NCI-H748 (cell line): ENCODE data around the gene FIGN.

Experiments
- DNase-seq: peaks from one replicate; lab custom pipeline; 2025; ENCODE audit not compliant: unreplicated experiment; lab: John Stamatoyannopoulos, UW

Gene FIGN, protein sequence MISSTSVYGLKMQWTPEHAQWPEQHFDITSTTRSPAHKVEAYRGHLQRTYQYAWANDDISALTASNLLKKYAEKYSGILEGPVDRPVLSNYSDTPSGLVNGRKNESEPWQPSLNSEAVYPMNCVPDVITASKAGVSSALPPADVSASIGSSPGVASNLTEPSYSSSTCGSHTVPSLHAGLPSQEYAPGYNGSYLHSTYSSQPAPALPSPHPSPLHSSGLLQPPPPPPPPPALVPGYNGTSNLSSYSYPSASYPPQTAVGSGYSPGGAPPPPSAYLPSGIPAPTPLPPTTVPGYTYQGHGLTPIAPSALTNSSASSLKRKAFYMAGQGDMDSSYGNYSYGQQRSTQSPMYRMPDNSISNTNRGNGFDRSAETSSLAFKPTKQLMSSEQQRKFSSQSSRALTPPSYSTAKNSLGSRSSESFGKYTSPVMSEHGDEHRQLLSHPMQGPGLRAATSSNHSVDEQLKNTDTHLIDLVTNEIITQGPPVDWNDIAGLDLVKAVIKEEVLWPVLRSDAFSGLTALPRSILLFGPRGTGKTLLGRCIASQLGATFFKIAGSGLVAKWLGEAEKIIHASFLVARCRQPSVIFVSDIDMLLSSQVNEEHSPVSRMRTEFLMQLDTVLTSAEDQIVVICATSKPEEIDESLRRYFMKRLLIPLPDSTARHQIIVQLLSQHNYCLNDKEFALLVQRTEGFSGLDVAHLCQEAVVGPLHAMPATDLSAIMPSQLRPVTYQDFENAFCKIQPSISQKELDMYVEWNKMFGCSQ

DNA sequence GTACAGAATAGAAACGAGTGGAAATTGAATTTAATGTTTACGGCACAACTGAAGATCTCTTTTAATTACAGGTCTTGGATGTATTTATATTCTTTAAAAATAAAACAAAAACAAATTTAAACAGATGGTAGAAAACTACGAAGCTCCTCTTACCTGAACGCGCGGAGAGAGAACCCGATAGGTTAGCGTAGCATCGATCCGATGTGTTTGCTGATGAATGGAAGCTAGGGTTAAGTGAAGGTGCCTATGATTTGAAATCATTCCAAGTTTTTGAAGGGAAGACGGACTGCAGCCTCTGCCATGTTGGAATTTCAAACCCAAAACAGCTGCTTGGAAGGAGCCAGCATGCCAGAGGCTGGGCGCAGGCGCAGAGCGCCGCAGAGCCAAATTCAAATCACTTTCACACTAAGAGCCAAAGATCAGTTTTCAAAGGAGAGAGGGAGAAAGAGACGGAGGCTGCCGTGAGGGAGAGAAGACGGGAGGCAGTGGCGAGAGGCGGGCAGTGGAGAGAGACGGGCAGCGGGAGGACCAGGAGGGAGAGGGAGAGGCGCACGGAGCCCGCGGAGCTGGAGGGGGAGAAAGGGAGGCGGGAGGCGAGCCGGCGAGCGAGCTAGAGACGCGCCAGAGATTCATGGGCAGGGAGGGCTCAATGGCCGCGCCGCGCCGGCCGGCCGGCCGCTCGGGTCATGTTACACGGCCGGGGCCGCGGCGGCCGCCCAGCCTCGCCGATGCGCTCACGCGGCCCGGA lies at the start of gene FIGN:
TSS of gene FIGN (minus strand) at position 324 of the 748 bp plus-strand sequence. CDS start 1,081 bp downstream, outside the sequence.
- peak; percentile 96 for DNase-seq

DNA sequence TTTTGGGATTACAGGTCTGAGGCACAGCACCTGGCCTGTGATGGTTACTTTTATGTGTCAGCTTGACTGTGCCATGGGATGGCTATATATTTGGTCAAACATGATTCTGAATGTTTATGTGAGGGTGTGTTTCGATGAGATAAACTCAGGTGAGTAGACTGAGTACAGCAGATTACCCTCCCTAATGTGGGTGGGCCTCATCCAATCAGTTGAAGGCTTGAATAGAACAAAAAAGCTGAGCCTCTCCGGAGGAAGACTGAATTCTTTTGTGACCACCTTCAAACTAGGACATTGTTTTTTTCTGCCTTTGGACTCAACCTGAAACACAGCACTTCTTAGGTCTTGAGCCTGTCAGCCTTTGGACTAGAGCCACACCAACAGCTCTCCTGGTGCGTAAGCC lies 49.4 kb upstream of the FIGN start:
- DNase-seq: no peak

DNA sequence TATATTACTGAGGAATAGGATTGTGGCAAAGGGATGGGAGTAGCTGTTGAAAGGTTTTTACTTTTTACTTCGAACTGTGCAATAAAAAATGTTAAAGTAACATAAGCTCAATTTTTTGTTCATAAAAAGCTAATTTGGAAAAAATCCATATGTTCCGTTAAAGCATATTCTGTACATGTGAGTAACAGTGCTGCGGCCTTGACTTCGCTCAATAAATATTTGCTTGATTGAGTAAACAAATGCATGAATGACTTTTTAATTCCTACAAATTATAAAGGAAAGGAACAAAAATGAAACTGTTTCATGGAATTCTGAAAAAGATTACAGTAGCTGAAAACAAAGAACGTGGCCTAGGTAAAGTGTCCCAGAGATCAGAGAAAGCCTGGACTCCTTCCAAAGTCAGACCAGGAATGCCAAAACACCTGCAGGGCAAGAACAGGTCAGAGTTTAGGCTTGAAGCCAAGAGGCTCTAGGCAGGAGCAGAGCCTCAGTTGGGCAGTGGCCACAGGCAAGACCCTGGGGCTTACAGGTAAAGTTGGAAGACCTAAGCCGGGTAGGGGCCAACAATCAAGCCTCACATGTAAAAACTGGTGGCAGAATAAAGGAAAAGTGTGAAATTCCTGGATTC lies 44.3 kb upstream of the FIGN start:
- peak; percentile 28 for DNase-seq

DNA sequence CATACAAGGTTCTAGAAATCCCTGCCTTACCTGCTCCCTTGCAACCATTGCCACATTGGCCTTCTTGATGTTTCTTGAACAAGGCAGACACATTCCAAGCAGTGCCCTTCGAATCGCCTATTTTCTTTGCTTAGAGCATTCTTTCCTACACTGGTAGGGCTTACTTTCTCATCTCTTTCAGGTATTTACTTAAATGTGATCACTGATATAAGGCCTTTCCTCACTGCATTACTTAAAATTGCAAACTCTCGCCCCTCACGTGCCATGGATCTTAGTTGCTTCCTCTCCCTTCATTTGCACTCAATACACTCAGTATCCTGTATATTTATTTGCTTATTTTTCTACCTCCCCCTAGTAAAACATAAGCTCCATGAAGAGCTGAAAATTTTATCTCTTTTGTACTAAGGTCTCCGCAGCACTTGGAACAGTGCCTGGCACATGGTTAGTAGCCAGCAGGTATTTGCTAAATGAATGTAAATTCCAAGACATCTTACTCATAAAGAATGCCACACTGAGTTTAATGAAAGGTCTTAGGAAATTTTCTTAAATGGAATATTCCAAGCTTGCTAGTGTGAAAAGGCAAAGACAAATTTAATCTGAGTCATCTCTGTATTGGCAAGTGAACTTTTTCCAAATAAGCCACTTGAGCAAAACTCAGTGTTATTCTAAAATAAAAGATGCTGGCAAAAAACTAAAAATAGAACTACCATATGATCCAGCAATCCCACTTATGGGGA lies 42.4 kb upstream of the FIGN start:
- DNase-seq: no peak

DNA sequence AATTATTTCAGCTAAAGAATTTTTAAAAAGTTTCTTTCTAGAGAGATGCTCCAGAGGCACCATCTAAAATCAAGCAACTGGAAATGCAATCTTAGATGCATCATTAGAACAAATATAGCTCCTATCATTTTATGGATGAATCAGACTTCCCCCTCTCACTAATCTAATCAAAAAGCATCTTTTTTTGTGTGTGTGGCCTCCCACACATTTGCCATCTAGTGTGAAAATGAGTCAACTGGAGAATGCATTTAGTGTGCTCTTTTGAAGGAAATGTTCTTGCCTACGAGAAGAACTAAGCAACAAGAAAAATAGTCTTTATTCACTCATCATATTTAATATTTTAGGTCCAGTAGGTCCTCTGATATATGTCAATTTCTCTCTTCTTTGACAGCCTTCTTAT lies 39.5 kb upstream of the FIGN start:
- DNase-seq: no peak

DNA sequence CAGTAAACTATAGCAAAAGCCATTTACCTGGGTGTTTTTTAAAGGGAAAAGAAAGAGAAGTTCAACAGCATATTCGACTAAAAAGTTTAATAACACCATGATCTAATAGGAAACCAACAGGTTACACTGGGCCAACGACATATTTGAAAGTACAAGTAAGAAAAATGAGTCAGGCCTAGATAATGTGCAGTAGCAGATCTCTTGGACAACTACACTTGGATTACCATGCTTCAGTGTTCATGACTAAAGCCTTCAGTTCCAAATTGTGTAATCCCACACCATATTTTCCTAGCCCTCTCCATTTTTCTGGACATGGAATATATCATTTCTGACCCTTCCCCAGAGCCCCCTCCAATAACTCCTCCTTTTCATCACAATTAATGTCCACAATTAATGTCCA lies 39.1 kb upstream of the FIGN start:
- no peak for DNase-seq

DNA sequence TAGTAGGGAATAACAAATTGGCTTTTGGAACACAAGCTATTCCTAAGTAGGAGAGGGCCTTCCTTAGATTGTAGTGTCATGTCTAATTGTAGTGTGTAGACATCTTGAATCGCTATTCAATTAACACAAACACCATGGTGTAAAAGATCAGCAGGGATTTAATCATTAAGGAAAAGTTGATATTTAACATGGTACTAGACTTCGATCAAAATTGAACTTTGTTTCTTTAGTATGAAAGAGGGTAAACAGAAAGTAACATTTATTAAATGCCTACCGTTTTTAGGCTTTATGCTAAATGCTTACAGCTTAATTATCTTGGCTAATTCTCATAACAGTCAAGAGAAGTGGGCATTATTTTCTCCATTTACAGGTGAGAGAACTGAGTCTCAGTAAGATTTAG lies 37.5 kb upstream of the FIGN start:
- DNase-seq: no peak

DNA sequence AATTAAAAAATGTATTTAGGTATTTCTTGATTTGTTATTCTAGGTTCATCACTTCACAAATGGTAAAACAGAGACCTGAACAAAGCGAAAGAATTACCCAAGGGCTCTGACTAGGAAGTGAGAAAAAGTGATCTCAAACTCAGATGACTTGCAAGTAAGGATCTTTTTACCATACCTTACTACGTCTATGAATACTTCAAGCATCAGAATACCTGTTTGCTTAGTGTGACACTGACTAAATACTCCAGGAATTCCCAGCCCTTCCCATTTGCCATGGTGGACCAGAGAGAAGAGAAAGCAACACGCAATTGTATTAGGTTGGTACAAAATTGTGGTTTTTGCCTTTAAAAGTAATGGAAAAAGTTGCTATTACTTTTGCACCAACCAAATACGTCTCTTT lies 35.8 kb upstream of the FIGN start:
- DNase-seq: no peak

DNA sequence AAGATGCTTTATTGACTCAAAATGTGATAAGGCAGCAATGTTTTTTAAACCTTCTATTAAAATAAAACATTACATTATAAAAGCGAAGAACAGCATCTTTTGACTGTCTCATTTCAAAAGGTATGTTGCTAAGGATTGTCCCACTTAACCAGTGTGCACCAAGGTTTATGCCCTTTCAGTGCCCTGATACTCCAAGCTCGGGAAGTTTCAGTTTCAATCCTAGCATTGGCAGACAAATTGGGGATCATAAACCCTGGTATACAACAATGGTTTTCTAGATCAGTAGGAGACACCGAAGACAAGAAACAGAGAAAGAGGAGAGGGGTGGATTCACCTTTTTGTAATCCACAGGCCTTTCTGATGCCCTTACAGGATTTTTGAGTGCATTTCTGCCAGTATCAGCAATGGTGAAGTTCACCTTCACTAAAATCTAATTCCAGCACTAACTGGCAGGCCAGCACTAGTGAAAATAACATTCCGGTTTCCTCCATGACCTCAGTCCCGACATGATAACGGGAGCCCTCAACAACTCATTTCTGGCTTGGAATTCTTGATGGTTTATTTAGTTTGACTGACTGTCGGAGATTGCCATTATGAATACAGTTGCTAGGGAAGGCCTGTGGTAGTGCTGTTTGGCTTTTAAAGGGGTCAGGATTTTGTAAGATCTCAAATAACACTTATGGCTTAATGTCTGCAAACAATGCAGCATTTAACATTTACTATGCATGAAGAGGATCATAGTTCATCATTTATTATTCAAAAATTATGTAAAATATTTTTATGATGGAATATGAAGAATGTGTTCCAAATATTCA lies 33.3 kb upstream of the FIGN start:
- peak; percentile 24 for DNase-seq

DNA sequence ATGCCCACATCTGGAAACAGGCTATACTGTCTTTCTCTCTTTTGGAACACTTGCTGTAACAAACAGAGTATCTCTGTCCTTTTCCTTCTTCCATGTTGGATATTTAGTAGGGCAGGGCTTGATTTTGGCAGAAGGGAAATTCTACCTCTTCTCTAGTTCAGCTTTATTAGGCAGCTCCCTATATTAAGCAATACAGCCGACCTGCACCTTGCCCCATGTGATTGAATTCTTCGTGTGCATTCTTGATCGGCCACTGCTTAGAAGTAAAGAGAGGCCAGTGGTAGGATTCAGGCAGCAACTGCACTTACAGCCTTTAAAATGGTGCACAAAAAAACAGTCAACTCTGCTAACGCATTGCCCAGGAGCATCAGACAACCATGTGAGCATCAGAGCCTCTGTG lies 31.3 kb upstream of the FIGN start:
- no peak for DNase-seq

DNA sequence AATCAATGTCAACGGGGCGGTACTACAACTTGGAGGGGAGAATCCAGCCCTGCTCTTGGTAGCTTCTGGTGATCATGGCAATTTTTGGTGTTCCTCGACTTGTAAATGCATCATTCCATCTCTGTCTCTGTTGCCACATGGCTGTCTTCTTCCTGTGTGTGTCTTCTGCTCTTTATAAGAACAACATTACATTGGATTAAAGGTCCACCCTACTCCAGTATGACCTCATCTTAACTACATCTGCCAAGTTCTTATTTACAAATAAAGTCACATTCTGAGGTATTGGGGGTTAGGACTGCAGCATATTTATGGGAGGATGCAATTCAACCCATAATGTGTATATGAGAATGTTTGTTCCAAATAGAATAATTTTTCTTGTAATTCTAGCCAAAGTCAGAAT lies 28.8 kb upstream of the FIGN start:
- no peak for DNase-seq

DNA sequence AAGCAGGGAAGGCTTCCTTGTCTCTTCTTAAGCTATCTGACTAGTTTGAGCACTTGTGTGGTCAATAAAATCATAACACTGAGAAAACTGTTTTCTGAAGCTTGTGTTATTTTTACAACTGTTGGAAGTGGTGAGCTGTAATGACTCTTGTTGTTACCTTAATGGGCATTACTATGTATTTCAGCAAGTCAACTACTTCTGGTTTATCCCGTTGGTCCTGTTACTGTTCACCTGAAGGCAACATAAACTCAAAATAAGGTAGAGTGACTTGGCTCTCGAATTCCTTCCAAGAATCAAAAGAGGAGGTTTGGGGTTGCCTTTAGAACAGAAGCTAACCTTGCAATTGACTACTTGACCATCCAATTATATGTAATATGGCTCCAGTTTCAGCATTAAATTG lies 23.2 kb upstream of the FIGN start:
- no peak for DNase-seq

DNA sequence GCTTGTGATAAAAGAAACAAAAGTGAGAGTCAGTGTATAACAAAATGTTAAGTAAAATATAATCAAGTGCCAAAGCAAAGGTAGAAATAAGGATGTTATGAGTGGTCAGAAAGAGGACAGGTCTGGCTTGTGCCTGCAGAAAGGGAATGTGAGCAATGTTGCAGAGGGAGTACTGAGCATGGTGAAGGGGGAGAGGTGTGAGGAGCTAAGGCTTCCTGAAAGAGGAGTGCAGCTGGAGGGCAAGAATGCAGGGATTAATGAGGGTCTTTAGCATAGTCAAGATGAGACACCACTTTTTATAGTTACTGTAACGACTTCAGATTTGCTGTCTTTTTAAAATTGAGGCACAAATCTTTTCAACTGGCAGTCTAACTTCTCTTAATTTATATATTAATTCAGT lies 22.0 kb upstream of the FIGN start:
- no peak for DNase-seq

DNA sequence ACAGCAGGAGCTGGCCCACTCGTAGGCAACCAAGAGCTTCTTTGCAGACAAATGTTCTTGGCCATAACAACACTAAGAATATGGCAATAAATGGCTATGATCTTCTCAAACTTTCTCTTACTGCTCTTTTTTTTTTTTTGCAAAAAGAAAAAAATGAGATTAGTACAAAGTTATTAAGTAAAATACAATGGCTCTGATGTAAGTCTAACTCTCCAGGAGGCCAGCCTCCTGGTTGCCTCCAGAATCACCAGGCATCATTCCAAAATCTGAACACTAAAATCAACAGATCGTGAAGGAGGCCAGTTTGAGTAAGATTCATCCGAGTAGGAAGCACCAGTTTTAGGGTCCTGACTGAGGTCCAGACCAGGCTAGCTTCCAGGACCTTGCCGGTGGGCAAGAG lies 20.8 kb upstream of the FIGN start:
- no peak for DNase-seq

DNA sequence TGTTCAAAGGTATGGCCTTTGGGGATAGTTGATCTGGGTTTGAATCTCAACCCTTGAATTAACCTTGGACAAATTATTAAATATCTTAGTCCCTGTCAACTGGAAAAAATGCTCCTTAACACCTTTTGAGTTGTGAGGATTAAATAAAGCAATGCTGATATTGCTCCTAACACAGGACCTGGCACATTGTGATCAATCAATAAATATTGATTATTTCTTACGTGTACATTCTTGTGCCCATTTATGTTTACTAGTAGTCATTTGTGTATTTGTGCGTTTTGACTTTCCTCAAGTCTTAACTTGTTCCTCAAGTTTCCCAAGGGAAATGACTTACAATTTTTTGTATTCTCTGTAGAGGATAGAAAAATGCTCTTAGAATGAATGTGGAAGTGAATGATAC lies 19.6 kb upstream of the FIGN start:
- DNase-seq: no peak

DNA sequence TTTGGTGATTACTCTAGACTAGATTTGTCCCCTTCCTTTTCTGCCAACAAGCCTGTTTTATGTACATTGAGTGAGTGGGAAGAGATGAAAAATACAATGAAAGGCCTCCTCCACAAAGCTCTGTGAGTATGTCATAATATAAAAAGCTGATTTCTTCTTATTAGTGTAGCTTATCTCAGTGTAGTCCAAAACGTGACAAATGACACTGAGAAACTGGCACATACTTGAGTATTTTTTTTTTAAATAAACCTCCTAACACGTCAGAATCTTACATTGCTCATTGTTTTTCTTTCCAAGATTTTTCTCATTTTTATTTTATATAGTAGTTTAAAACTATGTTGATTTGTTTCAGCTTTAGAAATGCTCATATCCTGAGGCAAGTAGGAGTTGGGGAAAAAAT lies 17.9 kb upstream of the FIGN start:
- no peak for DNase-seq

DNA sequence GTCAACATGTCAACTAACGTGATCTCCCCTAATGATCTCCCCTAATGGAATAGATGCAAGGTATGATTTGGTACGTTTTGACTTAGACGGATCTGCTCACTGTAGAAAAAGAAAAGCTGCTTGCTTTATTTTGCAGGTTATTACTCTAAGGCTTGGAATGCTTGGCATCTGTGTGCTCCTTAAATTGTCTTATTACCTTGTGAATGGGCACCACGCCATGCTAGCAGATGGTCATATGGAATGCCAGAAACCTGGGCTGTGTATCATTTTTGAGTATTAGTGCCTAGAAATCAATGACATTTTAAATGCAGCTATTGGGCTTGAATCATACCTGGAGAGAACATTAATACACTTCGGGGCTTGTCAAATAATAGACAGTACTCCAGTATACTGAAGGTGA lies 16.5 kb upstream of the FIGN start:
- DNase-seq: no peak

DNA sequence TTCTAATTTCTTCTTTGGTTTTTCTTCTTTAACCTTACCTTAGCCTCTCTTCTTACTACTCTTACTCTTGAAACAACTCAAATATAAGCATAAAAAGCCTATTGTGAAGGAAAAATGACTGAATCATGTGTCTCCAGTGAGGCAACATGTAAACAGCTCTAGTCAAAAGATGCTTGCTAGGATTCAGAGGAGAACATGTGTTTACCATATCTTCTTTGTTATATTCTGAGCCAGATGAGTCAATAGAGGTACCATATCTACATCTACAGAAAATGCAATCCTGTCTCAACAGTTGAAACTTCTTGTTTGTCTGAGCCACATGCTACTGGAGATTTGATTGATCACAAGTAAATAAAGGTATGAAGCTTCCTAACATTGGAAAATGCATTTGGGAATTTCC lies 15.9 kb upstream of the FIGN start:
- no peak for DNase-seq

DNA sequence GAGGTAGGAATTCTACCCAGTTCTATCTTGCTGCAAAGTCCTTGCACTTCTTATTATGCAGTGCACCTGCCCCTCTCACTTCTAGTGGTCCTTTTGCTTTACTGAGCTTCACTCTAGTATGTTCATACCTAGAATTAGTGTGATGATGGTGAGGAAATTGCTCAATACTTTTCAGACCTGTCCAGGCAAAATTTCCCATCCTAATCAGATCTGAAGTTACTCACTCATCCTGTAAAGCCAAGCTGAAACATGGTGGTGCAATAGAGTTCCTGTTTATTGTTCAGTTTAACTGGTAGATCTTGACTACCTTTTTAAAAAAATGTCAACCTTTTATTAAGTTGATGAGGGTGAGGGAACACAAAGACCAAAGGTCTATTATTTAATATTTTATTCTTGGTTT lies 12.6 kb upstream of the FIGN start:
- no peak for DNase-seq

DNA sequence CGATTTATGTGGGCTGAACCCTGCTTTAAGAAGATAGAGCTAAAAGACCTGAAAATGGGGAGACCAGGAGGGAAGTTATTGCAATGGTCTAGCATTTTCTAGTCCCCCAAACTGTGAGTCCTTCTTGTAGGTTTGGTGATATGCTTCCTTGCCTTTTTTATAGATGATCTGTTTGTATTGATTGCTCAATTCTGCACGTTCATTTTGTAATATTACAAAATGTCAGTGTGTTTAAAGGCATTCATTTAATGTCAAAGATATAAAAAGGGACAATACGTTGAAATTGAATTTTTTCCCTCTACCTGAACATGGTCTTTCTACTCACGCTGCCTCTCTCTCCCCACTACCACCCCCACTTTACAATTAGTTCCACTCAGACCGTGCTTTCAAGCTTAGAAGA lies 5.6 kb upstream of the FIGN start:
- no peak for DNase-seq
